ENCODE data around the gene MAK.
"Not testable (repeated sequence)": the region's sequence is repeated elsewhere in the genome, so short reads cannot be mapped to it uniquely, and the experiment has no call there.

DNA sequence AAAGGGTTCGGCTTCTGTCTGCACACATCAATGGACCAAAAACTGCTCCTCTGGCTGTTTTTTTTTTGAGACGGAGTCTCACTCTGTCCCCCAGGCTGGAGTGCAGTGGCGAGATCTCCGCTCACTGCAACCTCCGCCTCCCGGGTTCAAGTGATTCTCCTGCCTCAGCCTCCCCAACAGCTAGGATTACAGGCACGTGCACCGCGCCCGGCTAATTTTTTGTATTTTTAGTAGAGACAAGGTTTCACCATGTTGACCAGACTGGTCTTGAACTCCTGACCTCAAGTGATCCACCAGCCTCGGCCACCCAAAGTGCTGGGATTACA is 48.0 kb upstream of the MAK start:
- not testable (repeated sequence) for TF ChIP-seq CTCF (IDR thresholded peaks at IDR 0.05); EZH2 (IDR thresholded peaks at IDR 0.05; ENCODE audit: borderline replicate concordance, insufficient read depth, low read depth, low read length, poor library complexity, severe bottlenecking)
